HG03558 (cell line): ENCODE results near the gene KLHL5.

Experiments used
- ATAC-seq: cut with Tn5 transposase; IDR thresholded peaks from one replicate; pipeline ENCODE4 v1.9.1; 2021; ENCODE audit warnings: moderate number of reproducible peaks; ENCODE audit not compliant: unreplicated experiment; ENCODE audit errors: extremely low read depth

Gene KLHL5

DNA sequence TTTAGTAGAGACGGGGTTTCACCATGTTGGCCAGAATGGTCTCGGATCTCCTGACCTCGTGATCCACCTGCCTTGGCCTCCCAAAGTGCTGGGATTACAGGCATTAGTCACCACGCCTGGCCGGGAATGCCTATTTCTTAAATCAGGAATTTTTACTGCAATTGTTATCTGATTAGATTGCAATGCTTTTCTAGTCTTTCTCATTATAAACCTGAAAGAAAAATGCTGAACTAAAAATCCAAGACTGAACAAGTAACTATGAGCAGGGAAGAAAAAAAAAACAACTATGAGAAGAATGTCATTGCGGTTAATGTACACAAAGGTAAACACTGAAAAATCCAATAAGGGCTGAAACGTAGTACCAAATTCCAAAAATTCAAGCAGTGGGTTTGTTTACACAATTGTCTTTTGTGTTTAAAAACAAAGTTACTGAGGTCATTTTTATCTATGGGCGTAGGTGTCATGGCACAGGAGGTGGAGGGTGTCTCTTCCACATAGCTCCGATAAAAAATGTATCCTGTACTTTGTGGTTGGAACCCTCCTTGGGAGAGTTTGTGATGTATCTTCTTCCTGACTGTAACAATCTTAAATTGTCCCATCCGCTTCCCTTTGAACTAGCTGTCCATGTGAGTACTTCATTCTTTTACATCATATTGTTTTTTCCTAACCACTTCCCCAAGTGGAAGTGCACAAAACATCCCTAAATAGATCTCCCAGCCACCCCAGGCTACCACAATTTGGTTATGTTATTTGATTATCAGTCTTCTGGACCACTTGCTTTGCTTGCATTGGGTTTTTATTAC, 18.8 kb upstream of the KLHL5 start:
- no peak for ATAC-seq

DNA sequence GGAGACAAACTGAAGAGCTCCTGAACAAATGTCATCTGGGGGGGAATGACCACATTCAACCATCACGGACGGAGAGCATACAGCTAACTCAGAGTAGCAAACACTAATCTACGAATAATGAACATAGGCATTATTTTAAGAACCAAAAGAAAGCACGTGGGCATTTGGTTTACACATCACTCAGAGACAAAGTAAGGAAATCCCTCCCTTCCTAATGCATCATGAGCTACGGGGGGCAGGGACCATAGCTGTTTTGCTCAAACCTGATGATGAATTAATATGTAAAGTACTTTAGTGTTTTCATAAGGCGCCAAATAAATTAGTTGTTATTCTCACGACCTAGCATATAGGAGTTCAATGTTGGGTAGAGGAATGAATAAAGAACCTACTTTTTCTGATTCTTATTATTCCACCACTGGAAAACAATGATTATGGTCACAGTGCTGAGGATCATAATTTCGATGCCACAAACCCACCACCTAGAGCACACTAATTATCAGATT, 18.1 kb upstream of the KLHL5 start:
- ATAC-seq = no peak

DNA sequence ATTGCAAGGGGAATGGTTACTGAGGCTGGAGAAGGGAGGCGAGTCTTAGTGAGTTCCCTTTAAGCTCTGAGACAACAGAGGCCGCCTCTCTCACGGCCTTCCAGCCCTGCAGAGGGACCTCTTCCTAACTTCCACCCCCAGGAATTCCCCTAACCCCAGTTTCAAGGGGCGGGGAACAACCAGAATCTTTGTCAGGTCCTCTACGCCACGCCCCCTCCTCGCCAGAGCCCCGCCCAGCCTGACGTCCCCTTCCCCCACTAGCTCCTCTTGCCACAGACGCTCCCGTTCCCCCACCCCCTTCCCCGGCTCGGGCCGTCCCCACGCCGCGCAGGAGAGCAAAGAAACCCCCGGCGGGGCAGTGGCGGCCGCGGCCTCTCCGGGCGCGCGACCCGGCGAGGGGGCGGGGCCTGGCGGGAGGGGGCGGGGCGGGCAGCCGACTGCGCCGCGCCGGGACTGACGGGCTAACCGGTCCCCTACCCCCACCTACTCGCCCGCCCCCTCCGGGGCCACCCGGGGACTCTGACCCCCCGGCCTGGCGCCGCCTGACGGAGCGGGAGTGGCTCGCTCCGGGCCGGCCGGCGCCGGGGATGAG, 17.6 kb upstream of the KLHL5 start:
- peak; percentile 37 for ATAC-seq

DNA sequence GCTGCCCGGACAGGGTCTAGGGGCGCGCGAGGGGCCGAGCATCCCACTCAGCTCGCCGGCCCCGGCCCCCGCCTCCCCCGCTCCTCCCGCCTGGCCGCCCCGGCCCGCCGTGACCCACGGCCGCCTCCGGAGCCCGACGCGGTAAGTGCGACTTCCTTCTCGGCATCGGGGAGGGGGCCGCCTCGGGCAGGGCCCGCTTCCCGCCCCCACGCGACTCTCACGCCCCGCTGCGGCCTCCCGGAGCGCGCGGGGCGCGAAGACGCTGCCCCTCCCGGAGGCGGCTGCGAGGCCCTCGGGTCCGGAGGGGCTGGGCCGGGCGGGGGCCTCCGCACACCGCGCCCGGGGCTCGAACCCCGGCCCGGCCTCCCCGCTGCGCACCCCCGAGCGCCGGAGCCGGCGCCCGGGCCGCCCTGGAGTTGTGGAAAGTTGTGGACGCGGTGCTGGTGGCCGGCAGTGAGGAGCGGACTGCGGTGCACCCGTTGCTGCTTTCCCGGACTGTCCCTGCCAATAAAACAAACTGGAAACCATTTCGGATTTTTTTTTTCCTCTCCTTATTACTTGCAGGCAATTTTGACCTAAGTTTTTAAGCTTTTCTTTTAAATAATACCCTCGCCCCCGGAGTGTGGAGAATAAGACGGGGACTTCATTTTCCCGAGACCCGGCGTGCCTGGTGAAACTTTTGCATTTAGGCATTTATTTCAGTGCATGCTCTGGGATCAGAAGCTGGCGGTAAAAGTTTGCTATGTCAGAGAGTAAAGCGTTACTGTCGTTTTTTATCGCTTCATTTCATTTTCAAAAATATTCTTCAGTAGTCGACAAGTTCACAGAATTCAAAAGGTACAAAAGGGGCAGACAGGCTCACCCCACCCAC, 16.8 kb upstream of the KLHL5 start:
- ATAC-seq = no peak

DNA sequence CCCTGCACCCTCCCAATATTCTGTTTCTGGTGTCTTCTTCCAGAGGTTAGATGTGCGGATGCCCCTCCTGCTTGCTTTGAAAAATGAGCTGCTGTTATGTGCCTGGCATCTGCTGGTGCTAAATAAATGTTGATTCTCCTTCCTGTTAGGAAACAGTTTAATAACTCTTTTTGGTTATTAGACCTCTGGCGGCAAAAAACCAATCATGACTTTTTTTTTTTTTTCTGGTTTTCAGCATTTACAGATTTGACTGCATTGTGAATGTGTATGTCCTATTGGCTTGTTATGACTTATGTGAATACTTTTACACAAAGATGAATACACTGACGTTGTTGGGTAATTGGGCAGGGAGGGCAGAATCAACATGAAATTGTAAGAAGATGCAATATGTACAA, 16.2 kb upstream of the KLHL5 start:
- ATAC-seq = no peak

DNA sequence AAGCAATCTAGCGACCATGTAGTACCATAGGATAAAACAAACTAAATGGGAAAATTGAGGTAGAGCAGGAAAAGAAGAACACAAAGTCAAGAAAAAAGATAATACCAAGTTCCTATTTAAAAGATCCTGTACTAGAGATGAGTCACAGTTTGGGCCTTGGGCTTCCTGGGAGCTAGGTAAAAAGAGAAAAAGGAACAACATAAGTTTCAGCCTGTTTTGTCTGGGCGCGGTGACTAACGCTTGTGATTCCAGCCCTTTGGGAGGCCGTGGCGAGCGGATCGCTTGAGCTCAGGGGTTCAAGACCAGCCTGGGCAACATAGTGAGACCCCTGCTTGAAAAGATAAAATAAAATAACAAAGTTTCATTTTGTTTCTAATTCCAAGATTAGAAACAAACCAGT, 15.8 kb upstream of the KLHL5 start:
- ATAC-seq = no peak

DNA sequence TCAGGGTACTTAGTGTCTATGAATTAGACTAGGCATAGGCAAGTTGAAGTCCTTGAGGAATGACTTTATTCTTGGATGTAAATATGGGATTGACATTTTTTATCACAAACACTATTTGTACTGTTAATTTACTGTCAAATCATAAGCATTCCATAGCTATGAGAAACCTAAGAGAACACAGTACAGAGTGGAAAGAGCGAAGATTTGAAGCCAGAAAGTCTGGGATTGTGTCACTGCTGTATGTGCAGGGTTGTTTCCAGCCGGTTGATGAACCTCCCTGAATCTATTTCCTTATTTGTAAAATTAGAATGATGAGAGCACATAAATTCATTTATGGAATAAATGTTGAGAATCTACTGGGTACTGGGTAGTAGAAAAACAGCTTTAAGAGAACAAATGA, 14.4 kb upstream of the KLHL5 start:
- ATAC-seq = no peak

DNA sequence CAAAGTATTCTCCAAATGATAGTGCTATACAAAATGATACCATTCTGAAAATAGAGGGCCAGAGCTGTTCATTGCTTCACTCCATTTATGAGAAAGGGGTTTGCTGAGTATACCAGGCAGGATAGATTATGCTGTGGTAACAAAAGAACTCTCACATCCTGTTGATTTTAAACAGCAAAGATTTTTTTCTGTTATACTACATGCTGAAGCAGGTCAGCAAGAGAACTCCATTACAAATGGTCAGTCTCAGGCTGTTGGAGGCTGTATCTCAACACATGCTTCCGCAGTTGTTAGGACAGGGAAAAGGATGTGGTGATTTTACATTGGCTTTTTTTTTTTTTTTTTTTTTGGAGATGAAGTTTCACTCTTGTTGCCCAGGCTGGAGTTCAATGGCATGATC, 13.7 kb upstream of the KLHL5 start:
- ATAC-seq = no peak

DNA sequence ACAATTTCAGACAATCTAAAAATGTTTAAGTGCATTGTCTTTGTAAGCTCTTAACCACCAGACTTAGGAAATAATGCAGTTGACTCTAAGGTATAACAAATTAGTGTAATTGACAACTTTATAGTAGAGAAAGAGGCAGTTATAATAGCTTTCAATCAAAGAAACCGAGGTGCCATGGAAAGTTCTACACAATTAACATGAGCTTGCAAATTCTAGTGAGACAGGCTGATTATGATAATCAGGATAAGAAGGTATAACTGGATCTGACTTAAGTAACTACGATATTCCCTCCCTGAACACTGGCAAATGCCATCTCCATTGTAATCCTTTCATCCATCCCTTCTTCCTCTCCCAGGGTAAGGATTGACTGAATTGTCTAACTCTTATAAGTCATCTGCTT, 11.4 kb upstream of the KLHL5 start:
- ATAC-seq = no peak

DNA sequence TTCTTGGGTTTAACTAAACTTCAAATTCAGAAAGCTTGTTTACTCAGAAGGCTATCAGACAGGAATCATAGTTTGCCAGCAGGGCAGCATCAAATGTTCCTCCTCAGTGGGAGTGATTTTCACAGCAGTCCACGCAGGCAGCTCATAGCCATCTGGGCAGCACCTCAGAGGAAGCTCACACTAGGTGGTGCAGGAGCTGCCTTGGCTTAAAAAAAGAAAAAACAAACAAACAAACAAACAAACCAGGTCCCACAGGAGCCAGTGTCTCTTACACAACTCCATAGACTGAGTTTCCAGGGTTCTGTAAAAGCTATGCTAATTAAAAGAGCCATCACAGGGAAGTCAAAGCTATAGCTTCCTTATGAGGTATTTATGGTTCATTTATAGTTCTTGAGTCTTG, 10.5 kb upstream of the KLHL5 start:
- no peak for ATAC-seq

DNA sequence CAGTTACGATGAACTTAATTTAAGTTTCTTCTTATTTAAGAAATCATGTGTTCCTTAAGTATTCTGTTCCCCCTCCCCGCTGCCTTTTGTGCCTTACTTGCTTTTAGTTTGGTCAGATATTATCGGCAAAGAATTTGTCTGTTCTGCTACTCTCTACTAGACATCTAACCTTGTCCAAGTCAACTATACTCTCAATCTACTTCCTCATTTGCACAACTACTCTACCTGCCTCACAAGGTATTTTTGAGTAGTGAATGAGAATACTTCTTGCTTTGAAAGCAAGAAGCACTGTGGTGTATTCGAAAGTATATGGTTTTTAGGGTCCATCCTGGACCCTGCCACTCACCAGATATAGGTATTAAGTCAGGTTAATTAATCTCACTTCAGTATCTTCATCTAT, 8.0 kb upstream of the KLHL5 start:
- ATAC-seq = no peak

DNA sequence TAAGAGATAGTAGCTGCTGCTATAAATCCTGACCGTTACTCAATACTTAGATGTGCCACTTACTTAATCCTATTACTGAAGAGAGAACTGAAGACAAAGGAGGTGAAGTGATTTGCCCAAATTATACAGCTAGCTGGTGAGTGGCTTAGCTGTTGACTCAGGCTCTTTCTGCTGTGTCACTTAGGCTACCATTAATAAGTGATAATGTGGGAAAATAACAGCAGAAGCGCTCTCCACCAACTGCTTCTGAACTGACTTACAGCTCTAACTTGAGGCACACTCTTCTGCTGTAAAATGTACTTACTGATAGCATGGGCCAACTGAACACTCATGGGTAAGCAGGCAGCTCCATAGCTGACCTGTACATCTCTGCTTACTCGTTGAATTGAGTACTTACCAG, 7.5 kb upstream of the KLHL5 start:
- ATAC-seq = no peak

DNA sequence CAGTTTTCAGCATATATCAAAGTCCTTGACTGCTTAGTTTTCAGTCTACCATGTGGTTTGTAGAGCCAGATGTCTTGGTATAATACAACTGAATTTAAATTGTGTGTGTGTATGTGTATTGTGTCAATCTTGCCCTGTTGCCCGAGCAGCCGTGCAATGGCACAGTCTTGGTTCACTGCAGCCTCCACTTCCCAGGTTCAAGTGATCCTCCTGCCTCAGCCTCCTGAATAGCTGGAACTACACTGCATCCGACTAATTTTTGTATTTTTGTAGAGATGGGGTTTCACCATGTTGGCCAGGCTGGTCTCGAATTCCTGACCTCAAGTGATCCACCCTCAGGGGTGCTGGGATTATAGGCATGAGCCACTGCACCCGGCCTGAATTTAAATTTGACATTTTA, 6.0 kb upstream of the KLHL5 start:
- ATAC-seq = no peak

DNA sequence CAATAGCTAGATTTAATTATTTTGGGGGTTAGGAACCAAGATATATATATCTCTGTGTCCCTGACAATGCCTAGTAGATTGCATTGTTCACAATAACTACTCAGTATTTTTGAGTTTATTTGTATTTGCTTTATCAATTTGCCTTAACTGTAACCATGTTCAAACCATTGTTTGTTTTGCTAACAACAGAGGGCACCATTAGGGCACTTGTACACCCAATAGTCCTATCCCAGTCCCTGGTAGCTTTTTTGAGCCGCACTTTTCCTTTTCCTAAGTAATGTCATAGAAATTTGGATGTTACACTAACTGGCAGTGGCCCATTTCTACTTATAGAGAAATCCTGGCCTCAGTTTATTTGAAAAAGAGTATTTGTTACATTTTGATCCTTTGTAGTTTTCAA, 575 bp upstream of the KLHL5 start:
- ATAC-seq = no peak

DNA sequence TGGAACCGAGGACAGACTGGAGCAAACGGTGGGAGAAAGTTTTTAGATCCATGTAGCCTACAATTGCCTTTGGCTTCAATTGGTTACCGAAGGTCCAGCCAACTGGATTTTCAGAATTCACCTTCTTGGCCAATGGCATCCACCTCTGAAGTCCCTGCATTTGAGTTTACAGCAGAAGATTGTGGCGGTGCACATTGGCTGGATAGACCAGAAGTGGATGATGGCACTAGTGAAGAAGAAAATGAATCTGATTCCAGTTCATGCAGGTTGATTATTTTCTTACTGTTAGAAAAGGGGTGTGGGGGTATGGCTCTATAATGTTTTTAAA, 702 bp downstream of the KLHL5 start:
- no peak for ATAC-seq

DNA sequence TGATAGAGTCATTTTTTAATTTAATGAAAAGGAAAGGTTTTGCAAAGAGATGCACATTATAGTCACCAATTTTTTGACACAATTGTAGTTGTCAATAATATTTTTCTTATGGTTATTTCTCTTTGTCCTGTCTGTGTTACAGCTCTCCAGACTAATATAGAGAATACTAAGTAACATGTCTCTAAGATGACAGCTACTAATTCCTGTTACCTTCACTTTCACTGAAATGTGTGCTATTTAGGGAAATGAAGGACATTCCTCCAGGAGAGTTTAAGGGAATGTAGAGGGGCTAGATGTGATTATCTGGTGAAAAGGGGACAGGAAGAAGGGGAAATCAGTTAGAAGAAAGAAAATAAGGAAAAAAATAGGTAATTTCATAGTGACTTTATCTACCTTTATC, 1.4 kb downstream of the KLHL5 start:
- no peak for ATAC-seq

DNA sequence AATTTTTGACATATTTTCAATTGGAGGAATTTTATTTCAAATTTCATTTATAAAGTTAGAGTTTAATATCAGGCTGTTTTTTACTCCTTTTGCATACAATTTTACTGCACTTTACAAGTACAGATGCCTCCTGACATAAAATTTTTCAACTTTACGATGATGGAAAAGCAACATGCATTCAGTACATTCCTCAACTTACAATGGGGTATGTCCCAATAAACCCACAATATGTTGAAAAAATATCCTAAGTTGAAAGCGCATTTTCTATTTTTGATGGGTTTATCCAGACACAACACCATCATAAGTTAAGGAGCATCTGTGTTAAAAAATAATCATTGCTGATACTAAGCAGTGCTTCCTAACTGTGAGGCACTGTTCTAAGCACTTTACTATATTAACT, 4.3 kb downstream of the KLHL5 start:
- no peak for ATAC-seq

DNA sequence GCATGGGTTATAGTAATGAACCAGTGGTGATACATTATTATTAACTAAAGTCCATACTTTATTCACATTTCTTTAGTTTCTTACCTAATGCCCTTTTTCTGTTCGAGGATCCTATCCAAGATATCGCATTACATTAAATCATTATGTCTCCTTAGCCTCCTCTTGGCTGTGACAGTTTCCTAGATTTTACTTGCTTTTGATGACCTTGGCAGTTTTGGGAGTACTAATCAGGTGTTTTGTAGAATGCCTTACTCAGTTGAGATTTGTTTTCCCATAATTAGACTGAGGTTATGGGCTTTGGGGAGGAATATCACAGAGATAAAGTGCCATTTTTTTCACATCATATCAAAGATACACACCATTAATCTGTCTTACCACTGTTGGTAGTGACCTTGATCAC, 5.0 kb downstream of the KLHL5 start:
- no peak for ATAC-seq

DNA sequence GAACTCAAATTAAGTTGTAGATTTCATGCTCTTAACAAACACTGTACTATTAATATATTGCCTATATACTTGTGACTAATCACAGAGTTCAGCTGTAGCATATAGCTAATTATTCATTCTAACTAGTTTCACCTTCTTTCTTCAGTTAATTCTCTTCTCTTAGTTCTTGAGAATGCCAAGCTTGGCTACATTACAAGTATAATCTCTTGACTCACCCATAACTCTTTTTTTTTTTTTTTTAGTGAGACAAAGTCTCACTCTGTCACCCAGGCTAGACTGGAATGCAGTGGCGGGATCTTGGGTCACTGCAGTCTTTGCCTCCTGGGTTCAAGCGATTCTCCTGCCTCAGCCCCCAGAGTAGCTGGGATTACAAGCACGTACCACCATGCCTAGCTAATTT, 5.4 kb downstream of the KLHL5 start:
- ATAC-seq = no peak

DNA sequence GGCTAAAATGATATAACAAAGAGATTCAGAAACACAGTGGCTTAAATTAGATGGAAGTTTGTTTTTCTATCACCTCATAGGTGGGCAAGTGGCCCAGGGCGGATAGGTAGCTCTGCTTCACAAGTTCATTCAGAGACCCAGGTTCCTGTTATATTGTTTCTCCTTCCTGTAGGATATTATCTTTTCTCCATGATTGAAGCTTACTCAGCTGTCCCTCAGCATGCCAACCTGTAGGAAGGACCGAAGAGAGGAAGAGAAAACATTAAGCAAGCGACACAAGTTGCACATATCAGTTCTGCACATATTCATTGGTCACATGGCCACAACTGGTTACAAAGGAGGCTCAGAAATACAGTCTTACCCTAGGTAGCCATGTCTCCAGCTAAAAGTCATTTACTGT, 6.9 kb downstream of the KLHL5 start:
- no peak for ATAC-seq

DNA sequence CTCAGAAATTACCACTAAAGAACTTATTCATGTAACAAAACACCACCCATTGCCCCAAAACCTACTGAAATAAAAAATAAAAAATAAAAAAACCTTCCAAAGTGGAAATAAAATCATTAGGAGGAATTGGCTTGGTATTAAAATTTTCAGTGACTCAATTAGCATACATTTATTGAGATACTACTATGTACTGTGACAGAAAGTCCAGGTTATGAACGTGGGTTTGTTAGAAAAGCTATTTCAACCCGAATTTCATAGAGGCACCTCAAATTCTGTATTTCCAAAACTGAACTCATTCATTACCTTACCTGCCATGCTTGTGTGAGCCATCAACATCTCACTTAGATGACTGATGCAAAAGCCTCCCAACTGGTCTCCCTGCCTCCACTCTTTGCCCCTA, 16.8 kb downstream of the KLHL5 start:
- ATAC-seq = no peak
